ENCODE results near the gene BRD1. TPM values are rescaled to one million over a fixed set of nuclear protein-coding genes. Genes with fewer than 3 reads are reported as not detected.

BRD1 gene
- total and polyA plus RNA-seq, 2 experiments from 2014 or later, result 12.3 to 33.8 TPM

- Histone ChIP-seq H3K4me3 (no peak overlapping the region), H4K20me1 (replicated peaks; ENCODE audit: insufficient read depth) (peaks cover 34% of the 10 kb centered on the region; the same call in 1 of the 2 replicates), H3K36me3 (ENCODE audit: insufficient read depth) (peaks cover 10% of the 10 kb centered on the region), H2AFZ (no peak overlapping the region), H3K4me2 (no peak overlapping the region), H3K9me2 (ENCODE audit: insufficient read depth) (no peaks in the 10 kb centered on the region), H3K27me3 (ENCODE audit: insufficient read depth) (no peaks in the 10 kb centered on the region), H3F3A (replicated peaks; ENCODE audit: low read depth) (no peaks in the 10 kb centered on the region), H3K4me1 (ENCODE audit: insufficient read depth) (no peaks in the 10 kb centered on the region), H3K27ac (ENCODE audit: low read depth) (no peak overlapping the region), H3K79me2 (replicated peaks; ENCODE audit: insufficient read depth) (peaks cover 84% of the 10 kb centered on the region)
- Mint-ChIP-seq H3K4me3 (no peak overlapping the region), H3K36me3 (ENCODE audit: low read depth) (peaks cover 48% of the 10 kb centered on the region), H3K27me3 (ENCODE audit: insufficient read depth, low read depth, poor library complexity) (peaks cover 9% of the 10 kb centered on the region), H3K4me1 (no peaks in the 10 kb centered on the region; the same call in 2 of the 3 replicates), H3K9me3 (no peaks in the 10 kb centered on the region; the same call in 2 of the 3 replicates), H3K27ac (peak overlapping the region; percentile 67; the same call in 1 of the 2 replicates)
- DNase-seq (ENCODE audit: low spot score), result no peak
- no peak for ATAC-seq
- TF ChIP-seq EZH2phosphoT487 (IDR thresholded peaks at IDR 0.05; ENCODE audit: unreplicated experiment) (no peak), ZNF331 (CRISPR knock-in tag; IDR thresholded peaks at IDR 0.05; ENCODE audit: low read depth) (no peak), POLR2AphosphoS5 (IDR thresholded peaks at IDR 0.05; ENCODE audit: low read depth) (no peak), JUNB (IDR thresholded peaks at IDR 0.05; ENCODE audit: unreplicated experiment) (no peak), ETS1 (IDR thresholded peaks at IDR 0.05) (no peak), ZNF114 (CRISPR knock-in tag; IDR thresholded peaks at IDR 0.05) (no peak), EZH2 (IDR thresholded peaks at IDR 0.05; ENCODE audit: low read depth, unreplicated experiment) (no peak), STAT1 (IDR thresholded peaks at IDR 0.05; ENCODE audit: unreplicated experiment) (no peak), NANOG (IDR thresholded peaks at IDR 0.05; ENCODE audit: borderline replicate concordance) (no peak), CREB1 (CRISPR knock-in tag; IDR thresholded peaks at IDR 0.05; ENCODE audit: low read depth) (no peak)
- TF ChIP-seq, protein P1, sequence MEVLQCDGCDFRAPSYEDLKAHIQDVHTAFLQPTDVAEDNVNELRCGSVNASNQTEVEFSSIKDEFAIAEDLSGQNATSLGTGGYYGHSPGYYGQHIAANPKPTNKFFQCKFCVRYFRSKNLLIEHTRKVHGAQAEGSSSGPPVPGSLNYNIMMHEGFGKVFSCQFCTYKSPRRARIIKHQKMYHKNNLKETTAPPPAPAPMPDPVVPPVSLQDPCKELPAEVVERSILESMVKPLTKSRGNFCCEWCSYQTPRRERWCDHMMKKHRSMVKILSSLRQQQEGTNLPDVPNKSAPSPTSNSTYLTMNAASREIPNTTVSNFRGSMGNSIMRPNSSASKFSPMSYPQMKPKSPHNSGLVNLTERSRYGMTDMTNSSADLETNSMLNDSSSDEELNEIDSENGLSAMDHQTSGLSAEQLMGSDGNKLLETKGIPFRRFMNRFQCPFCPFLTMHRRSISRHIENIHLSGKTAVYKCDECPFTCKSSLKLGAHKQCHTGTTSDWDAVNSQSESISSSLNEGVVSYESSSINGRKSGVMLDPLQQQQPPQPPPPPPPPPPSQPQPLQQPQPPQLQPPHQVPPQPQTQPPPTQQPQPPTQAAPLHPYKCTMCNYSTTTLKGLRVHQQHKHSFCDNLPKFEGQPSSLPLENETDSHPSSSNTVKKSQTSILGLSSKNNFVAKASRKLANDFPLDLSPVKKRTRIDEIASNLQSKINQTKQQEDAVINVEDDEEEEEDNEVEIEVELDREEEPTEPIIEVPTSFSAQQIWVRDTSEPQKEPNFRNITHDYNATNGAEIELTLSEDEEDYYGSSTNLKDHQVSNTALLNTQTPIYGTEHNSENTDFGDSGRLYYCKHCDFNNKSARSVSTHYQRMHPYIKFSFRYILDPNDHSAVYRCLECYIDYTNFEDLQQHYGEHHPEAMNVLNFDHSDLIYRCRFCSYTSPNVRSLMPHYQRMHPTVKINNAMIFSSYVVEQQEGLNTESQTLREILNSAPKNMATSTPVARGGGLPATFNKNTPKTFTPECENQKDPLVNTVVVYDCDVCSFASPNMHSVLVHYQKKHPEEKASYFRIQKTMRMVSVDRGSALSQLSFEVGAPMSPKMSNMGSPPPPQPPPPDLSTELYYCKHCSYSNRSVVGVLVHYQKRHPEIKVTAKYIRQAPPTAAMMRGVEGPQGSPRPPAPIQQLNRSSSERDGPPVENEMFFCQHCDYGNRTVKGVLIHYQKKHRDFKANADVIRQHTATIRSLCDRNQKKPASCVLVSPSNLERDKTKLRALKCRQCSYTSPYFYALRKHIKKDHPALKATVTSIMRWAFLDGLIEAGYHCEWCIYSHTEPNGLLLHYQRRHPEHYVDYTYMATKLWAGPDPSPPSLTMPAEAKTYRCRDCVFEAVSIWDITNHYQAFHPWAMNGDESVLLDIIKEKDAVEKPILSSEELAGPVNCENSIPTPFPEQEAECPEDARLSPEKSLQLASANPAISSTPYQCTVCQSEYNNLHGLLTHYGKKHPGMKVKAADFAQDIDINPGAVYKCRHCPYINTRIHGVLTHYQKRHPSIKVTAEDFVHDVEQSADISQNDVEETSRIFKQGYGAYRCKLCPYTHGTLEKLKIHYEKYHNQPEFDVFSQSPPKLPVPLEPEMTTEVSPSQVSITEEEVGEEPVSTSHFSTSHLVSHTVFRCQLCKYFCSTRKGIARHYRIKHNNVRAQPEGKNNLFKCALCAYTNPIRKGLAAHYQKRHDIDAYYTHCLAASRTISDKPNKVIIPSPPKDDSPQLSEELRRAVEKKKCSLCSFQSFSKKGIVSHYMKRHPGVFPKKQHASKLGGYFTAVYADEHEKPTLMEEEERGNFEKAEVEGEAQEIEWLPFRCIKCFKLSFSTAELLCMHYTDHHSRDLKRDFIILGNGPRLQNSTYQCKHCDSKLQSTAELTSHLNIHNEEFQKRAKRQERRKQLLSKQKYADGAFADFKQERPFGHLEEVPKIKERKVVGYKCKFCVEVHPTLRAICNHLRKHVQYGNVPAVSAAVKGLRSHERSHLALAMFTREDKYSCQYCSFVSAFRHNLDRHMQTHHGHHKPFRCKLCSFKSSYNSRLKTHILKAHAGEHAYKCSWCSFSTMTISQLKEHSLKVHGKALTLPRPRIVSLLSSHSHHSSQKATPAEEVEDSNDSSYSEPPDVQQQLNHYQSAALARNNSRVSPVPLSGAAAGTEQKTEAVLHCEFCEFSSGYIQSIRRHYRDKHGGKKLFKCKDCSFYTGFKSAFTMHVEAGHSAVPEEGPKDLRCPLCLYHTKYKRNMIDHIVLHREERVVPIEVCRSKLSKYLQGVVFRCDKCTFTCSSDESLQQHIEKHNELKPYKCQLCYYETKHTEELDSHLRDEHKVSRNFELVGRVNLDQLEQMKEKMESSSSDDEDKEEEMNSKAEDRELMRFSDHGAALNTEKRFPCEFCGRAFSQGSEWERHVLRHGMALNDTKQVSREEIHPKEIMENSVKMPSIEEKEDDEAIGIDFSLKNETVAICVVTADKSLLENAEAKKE (CRISPR knock-in tag; IDR thresholded peaks at IDR 0.05), result no peak
- TF ChIP-seq, protein P2, sequence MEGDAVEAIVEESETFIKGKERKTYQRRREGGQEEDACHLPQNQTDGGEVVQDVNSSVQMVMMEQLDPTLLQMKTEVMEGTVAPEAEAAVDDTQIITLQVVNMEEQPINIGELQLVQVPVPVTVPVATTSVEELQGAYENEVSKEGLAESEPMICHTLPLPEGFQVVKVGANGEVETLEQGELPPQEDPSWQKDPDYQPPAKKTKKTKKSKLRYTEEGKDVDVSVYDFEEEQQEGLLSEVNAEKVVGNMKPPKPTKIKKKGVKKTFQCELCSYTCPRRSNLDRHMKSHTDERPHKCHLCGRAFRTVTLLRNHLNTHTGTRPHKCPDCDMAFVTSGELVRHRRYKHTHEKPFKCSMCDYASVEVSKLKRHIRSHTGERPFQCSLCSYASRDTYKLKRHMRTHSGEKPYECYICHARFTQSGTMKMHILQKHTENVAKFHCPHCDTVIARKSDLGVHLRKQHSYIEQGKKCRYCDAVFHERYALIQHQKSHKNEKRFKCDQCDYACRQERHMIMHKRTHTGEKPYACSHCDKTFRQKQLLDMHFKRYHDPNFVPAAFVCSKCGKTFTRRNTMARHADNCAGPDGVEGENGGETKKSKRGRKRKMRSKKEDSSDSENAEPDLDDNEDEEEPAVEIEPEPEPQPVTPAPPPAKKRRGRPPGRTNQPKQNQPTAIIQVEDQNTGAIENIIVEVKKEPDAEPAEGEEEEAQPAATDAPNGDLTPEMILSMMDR (conservative IDR thresholded peaks at IDR 0.05; ENCODE audit: low read depth in 2 of 2), result no peak
- TF ChIP-seq, protein P3, sequence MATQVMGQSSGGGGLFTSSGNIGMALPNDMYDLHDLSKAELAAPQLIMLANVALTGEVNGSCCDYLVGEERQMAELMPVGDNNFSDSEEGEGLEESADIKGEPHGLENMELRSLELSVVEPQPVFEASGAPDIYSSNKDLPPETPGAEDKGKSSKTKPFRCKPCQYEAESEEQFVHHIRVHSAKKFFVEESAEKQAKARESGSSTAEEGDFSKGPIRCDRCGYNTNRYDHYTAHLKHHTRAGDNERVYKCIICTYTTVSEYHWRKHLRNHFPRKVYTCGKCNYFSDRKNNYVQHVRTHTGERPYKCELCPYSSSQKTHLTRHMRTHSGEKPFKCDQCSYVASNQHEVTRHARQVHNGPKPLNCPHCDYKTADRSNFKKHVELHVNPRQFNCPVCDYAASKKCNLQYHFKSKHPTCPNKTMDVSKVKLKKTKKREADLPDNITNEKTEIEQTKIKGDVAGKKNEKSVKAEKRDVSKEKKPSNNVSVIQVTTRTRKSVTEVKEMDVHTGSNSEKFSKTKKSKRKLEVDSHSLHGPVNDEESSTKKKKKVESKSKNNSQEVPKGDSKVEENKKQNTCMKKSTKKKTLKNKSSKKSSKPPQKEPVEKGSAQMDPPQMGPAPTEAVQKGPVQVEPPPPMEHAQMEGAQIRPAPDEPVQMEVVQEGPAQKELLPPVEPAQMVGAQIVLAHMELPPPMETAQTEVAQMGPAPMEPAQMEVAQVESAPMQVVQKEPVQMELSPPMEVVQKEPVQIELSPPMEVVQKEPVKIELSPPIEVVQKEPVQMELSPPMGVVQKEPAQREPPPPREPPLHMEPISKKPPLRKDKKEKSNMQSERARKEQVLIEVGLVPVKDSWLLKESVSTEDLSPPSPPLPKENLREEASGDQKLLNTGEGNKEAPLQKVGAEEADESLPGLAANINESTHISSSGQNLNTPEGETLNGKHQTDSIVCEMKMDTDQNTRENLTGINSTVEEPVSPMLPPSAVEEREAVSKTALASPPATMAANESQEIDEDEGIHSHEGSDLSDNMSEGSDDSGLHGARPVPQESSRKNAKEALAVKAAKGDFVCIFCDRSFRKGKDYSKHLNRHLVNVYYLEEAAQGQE (IDR thresholded peaks at IDR 0.05; ENCODE audit: unreplicated experiment), result no peak
Measured at GRCh38 chr22:49801391-49802060, 26.1 kb downstream of the BRD1 start.

Data from GM23338 (cell line).